Measurements from ENCODE around the gene PRR19.

- TF ChIP-seq CTCF (IDR thresholded peaks at IDR 0.05) (no peak), POLR2A (IDR thresholded peaks at IDR 0.05) (no peak)
Observed at GRCh38 chr19:42344336-42344893, 42.5 kb downstream of the PRR19 start.

All from stomach (tissue), 4 donors.